ENCODE measurements around the gene SFXN4. TPM values are rescaled to one million over a fixed set of nuclear protein-coding genes. Genes with fewer than 3 reads are reported as not detected.
"Not testable (repeated sequence)": the region's sequence is repeated elsewhere in the genome, so short reads cannot be mapped to it uniquely, and the experiment has no call there.

Gene SFXN4
- total RNA-seq, 1 donor from 2014 or later, result 21.6 TPM

DNA sequence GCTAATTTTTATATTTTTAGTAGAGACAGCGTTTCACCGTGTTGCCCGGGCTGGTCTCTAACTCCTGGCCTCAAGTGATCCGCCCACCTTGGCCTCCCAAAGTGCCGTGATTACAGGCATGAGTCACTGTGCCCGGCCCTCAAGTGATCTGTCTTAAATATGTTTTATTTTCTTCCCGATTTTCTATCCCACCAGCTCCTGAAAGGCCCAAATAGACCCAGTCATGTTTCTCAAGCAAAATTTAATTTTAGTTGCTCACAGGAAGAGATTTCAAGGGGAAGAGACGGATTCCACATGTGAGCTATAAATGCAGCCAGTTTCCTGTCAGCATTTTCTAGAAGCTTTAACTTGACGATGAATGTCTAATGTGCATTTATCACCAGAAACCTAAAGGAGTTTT lies 49.6 kb downstream of the SFXN4 start:
- FAIRE-seq (no peak), DNase-seq (ENCODE audit: low read depth) (no peak)
- peaks cover 17% of the 10 kb centered on the region for H3K36me3 ChIP-seq (ENCODE audit: control insufficient read depth, insufficient read depth, low read length)
- no peak overlapping the region for H3K4me3 ChIP-seq (ENCODE audit: low read depth, low read length)
- H3K27me3 ChIP-seq (ENCODE audit: control insufficient read depth, insufficient read depth, low read length), result no peaks in the 10 kb centered on the region
- TF ChIP-seq CTCF (IDR thresholded peaks at IDR 0.05; ENCODE audit: insufficient read depth, low read length, severe bottlenecking), result no peak

- no peak for TF ChIP-seq CTCF (IDR thresholded peaks at IDR 0.05; ENCODE audit: insufficient read depth, low read length, severe bottlenecking)
- DNase-seq (ENCODE audit: low read depth) (peak; percentile 48), FAIRE-seq (peak; percentile 55)
- H3K27me3 ChIP-seq (ENCODE audit: control insufficient read depth, insufficient read depth, low read length), result no peaks in the 10 kb centered on the region
- peaks cover 14% of the 10 kb centered on the region for H3K36me3 ChIP-seq (ENCODE audit: control insufficient read depth, insufficient read depth, low read length)
- no peak overlapping the region for H3K4me3 ChIP-seq (ENCODE audit: low read depth, low read length)
These were observed 51.5 kb downstream of the SFXN4 start for GRCh38 chr10:119113751-119114732.

DNA sequence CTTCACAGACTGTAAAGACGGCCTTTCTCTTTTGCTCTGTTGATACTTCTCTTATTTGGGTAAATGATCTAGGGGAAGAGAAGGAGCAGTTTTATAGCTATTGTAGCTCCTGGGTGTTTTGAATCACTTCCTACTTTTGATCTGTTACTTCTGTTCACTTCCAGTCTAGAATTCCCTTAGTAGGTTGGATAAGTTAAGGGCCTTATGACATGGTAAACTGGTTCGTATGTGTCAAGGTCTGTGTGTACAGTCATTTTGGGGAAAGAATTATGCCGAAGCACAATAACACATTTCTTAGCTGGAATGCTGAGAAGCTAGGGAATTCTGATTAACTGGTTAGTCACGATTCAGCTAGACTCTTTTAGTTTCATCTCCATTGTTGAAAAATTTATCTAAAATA lies 53.5 kb downstream of the SFXN4 start:
- DNase-seq (ENCODE audit: low read depth) (no peak), FAIRE-seq (no peak)
- no peaks in the 10 kb centered on the region for H3K27me3 ChIP-seq (ENCODE audit: control insufficient read depth, insufficient read depth, low read length)
- no peak for TF ChIP-seq CTCF (IDR thresholded peaks at IDR 0.05; ENCODE audit: insufficient read depth, low read length, severe bottlenecking)
- no peak overlapping the region for H3K4me3 ChIP-seq (ENCODE audit: low read depth, low read length)
- peaks cover 11% of the 10 kb centered on the region for H3K36me3 ChIP-seq (ENCODE audit: control insufficient read depth, insufficient read depth, low read length)

GRCh38 chr10:119107771-119108170 lies 57.7 kb downstream of the SFXN4 start:
- DNase-seq (ENCODE audit: low read depth); H3K4me3 ChIP-seq (ENCODE audit: low read depth, low read length); H3K36me3 ChIP-seq (ENCODE audit: control insufficient read depth, insufficient read depth, low read length); FAIRE-seq; H3K27me3 ChIP-seq (ENCODE audit: control insufficient read depth, insufficient read depth, low read length): not testable (repeated sequence)

DNA sequence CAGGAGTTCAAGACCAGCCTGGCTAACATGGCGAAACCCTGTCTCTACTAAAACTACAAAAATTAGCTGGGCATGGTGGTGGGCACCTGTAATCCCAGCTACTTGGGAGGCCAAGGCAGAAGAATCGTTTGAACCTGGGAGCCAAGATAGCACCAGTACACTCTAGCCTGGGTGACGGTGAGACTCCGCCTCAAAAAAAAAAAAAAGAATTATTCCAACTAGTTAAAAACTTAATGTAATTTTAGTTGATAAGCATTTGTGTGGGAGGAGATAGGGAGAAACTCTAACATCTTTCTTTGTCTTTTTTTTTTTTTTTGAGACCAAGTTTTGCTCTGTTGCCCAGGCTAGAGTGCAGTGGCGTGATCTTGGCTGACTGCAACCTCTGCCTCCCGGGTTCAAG lies 58.4 kb downstream of the SFXN4 start:
- not testable (repeated sequence) for DNase-seq (ENCODE audit: low read depth); H3K36me3 ChIP-seq (ENCODE audit: control insufficient read depth, insufficient read depth, low read length); FAIRE-seq; H3K27me3 ChIP-seq (ENCODE audit: control insufficient read depth, insufficient read depth, low read length); H3K4me3 ChIP-seq (ENCODE audit: low read depth, low read length)

DNA sequence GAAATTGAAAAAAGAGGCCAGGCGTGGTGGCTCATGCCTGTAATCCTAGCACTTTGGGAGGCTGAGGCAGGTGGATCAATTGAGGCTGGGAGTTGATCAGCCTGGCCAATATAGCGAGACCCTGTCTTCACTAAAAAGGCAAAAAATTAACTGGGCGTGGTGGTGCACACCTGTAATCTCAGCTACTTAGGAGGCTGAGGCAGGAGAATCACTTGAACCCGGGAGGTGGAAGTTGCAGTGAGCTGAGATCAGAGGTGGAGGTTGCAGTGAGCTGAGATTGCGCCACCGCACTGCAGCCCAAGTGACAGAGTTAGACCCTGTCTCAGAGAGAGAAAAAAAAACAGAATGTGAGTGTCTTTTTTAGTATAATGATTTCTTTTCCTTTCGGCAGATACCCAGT lies 59.6 kb downstream of the SFXN4 start:
- not testable (repeated sequence) for H3K4me3 ChIP-seq (ENCODE audit: low read depth, low read length); FAIRE-seq; DNase-seq (ENCODE audit: low read depth); H3K27me3 ChIP-seq (ENCODE audit: control insufficient read depth, insufficient read depth, low read length); H3K36me3 ChIP-seq (ENCODE audit: control insufficient read depth, insufficient read depth, low read length)

GRCh38 chr10:119105155-119105554 lies 60.4 kb downstream of the SFXN4 start:
- no peak for FAIRE-seq
- peaks cover 3% of the 10 kb centered on the region for H3K36me3 ChIP-seq (ENCODE audit: control insufficient read depth, insufficient read depth, low read length)
- no peak for DNase-seq (ENCODE audit: low read depth)
- no peak overlapping the region for H3K4me3 ChIP-seq (ENCODE audit: low read depth, low read length)
- no peak for TF ChIP-seq CTCF (IDR thresholded peaks at IDR 0.05; ENCODE audit: insufficient read depth, low read length, severe bottlenecking)
- H3K27me3 ChIP-seq (ENCODE audit: control insufficient read depth, insufficient read depth, low read length), result no peaks in the 10 kb centered on the region
